Measurements from ENCODE around the gene SRSF1.
A peak's percentile ranks its signal among the peaks of the same experiment; 100 is the strongest.
"Not testable (repeated sequence)": the region's sequence is repeated elsewhere in the genome, so short reads cannot be mapped to it uniquely, and the experiment has no call there.

Gene SRSF1

GRCh38 chr17:57970710-57971109 lies 36.3 kb downstream of the SRSF1 start:
- no peak for DNase-seq (ENCODE audit: low read depth in 4 of 4, low spot score in 1 of 4)

GRCh38 chr17:57968456-57968855 lies 38.6 kb downstream of the SRSF1 start:
- no peak for DNase-seq (ENCODE audit: low read depth in 4 of 4, low spot score in 1 of 4)

- DNase-seq (ENCODE audit: low read depth in 4 of 4, low spot score in 1 of 4), result no peak
Measured at GRCh38 chr17:57966875-57967274, 40.2 kb downstream of the SRSF1 start.

GRCh38 chr17:57966246-57966645 lies 40.8 kb downstream of the SRSF1 start:
- no peak for DNase-seq (ENCODE audit: low read depth in 4 of 4, low spot score in 1 of 4)

- no peak for DNase-seq (ENCODE audit: low read depth in 4 of 4, low spot score in 1 of 4)
Measured at GRCh38 chr17:57965521-57966160, 41.4 kb downstream of the SRSF1 start.

GRCh38 chr17:57963149-57963511 lies 43.9 kb downstream of the SRSF1 start:
- no peak for DNase-seq (ENCODE audit: low read depth in 4 of 4, low spot score in 1 of 4)

GRCh38 chr17:57962279-57963148 lies 44.5 kb downstream of the SRSF1 start:
- no peak for DNase-seq (ENCODE audit: low read depth in 4 of 4, low spot score in 1 of 4)

GRCh38 chr17:57959929-57960328 lies 47.1 kb downstream of the SRSF1 start:
- DNase-seq (ENCODE audit: low read depth in 4 of 4, low spot score in 1 of 4), result no peak

- not testable (repeated sequence) for DNase-seq (ENCODE audit: low read depth in 4 of 4, low spot score in 1 of 4)
Measured at GRCh38 chr17:57958391-57958790, 48.7 kb downstream of the SRSF1 start.

- DNase-seq (ENCODE audit: low read depth in 4 of 4, low spot score in 1 of 4), result no peak
Measured at GRCh38 chr17:57957886-57958285, 49.2 kb downstream of the SRSF1 start.

GRCh38 chr17:57957120-57957850 lies 49.8 kb downstream of the SRSF1 start:
- DNase-seq (ENCODE audit: low read depth in 4 of 4, low spot score in 1 of 4), result no peak

- no peak for DNase-seq (ENCODE audit: low read depth in 4 of 4, low spot score in 1 of 4)
Measured at GRCh38 chr17:57956291-57957119, 50.5 kb downstream of the SRSF1 start.

- peak; percentile 35 to 57 (median 52) for DNase-seq (ENCODE audit: low read depth in 4 of 4, low spot score in 1 of 4)
Measured at GRCh38 chr17:57955183-57955931, 51.7 kb downstream of the SRSF1 start, which contains the start of gene CUEDC1. TSS of gene CUEDC1 (minus strand) at chr17:57955412. CDS start at chr17:57885564, 69,848 bp downstream.

- DNase-seq (ENCODE audit: low read depth in 4 of 4, low spot score in 1 of 4), result no peak
Measured at GRCh38 chr17:57954397-57955182, 52.5 kb downstream of the SRSF1 start.

GRCh38 chr17:57953705-57954396 lies 53.2 kb downstream of the SRSF1 start:
- no peak for DNase-seq (ENCODE audit: low read depth in 4 of 4, low spot score in 1 of 4)

Measured in stimulated activated CD4-positive, alpha-beta T cell treated with anti-CD3 and anti-CD28 coated beads, Interleukin-1b, Interleukin-23, amount 100 ng/mL, for 24 hours (primary cell).